ENCODE results near the gene CCDC194. TPM values are rescaled to one million over a fixed set of nuclear protein-coding genes. Genes with fewer than 3 reads are reported as not detected.
A peak's percentile ranks its signal among the peaks of the same experiment; 100 is the strongest.

CCDC194 gene
- total and polyA plus RNA-seq, 7 donors: 0.13 to 0.51 TPM; not detected in 5

DNA sequence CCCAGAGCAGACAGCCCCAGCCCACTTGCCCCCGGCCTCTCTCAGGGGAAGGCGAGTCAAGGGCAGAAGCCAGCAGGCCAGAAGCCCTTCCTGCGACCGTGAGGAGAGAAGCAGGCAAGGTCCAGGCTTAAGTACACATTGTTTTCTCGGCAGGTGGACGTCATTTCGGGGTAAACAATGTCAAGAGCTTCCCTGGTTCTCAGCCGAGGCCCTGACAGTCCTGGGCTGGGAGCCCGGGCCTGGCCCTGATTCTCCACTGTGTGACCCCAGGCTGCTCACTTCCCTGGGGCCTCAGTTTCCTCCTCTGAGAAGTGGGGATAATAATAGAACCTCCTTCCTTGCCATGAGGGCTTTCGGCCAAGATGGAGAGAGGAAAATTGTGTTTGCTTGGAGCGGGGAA lies 36.3 kb downstream of the CCDC194 start:
- H3K27ac ChIP-seq: peak overlapping the region; percentile 46
- no peaks in the 10 kb centered on the region for H3K27me3 ChIP-seq (ENCODE audit: insufficient read depth in 3 of 3, low read length in 2 of 3)

DNA sequence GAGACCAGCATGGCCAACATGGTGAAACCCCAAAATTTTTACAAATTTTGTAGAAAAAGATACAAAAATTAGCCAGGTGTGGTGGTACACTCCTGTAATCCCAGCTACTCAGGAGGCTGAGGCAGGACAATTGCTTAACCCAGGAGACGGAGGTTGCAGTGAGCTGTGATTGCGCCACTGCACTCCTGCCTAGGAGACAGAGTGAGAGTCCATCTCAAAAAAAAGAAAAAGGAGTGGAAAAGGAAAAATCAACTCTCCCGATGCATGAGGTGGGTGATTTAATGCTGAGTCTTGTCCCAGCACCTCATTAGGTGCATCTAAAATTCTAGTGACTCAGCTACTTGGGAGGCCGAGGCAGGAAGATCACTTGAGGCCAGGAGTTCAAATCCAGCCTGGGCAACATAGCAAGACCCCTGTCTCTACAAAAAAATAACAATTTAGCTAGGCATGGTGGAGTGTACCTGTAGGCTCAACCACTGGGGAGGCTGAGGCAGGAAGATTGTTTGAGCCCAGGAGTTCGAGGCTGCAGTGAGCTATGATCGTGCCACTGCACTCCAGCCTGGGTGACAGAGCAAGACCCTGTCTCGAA lies 36.8 kb downstream of the CCDC194 start:
- ATAC-seq (no peak), DNase-seq (no peak)
- Histone ChIP-seq H3K4me3 (no peak overlapping the region), H3K27ac (peak overlapping the region; percentile 46), H3K4me1 (no peaks in the 10 kb centered on the region), H3K36me3 (ENCODE audit: insufficient read depth in 1 of 2, low read depth in 1 of 2) (no peaks in the 10 kb centered on the region), H3K9me3 (no peaks in the 10 kb centered on the region), H3K27me3 (ENCODE audit: insufficient read depth in 3 of 3, low read length in 2 of 3) (no peaks in the 10 kb centered on the region)
- TF ChIP-seq, protein P1, sequence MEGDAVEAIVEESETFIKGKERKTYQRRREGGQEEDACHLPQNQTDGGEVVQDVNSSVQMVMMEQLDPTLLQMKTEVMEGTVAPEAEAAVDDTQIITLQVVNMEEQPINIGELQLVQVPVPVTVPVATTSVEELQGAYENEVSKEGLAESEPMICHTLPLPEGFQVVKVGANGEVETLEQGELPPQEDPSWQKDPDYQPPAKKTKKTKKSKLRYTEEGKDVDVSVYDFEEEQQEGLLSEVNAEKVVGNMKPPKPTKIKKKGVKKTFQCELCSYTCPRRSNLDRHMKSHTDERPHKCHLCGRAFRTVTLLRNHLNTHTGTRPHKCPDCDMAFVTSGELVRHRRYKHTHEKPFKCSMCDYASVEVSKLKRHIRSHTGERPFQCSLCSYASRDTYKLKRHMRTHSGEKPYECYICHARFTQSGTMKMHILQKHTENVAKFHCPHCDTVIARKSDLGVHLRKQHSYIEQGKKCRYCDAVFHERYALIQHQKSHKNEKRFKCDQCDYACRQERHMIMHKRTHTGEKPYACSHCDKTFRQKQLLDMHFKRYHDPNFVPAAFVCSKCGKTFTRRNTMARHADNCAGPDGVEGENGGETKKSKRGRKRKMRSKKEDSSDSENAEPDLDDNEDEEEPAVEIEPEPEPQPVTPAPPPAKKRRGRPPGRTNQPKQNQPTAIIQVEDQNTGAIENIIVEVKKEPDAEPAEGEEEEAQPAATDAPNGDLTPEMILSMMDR (IDR thresholded peaks at IDR 0.05): no peak
- intact Hi-C loops (cut with DNase I): no loop called here
- 80 to 87% (median 87%) methylated on average over 7 of the region's 7 CpGs for WGBS, 3 donors

More for the DNA sequence above, 36.3 kb downstream of the CCDC194 start:
- Histone ChIP-seq H3K36me3 (ENCODE audit: insufficient read depth in 1 of 2, low read depth in 1 of 2) (no peaks in the 10 kb centered on the region), H3K9me3 (no peaks in the 10 kb centered on the region), H3K4me3 (no peak overlapping the region), H3K4me1 (no peaks in the 10 kb centered on the region)
- 57 to 65% (median 57%) methylated on average over 10 to 11 of the region's 11 CpGs for WGBS, 3 donors
- intact Hi-C loops (cut with DNase I): no loop called here
- TF ChIP-seq, protein P1 (IDR thresholded peaks at IDR 0.05): no peak
- ATAC-seq (peak in 1 of 4 donors; percentile 42), DNase-seq (no peak)

DNA sequence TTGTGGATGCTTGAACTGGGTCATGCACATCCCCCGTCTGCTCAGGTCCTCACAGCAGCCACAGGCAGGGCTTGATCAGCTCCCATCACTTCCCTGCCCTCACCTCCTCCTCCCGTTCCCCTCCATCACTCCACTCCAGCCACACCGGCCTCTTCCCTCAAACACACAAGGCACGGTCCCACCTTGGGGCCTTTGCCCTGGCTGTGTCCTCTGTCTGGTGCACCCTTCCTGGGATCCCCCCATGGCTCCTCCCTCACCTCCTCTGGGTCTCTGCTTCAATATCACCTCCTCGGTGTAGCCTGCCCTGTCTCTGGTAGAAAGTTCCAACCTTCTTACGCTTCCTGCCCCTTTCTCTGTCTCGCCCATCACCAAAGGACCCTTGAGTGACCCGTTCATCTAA lies 40.6 kb downstream of the CCDC194 start:
- no peaks in the 10 kb centered on the region for H3K27me3 ChIP-seq (ENCODE audit: insufficient read depth in 3 of 3, low read length in 2 of 3)
- no peak for DNase-seq
- intact Hi-C loops (cut with DNase I): no loop called here
- 72 to 79% (median 75%) methylated on average over 8 of the region's 8 CpGs for WGBS, 3 donors
- H3K4me3 ChIP-seq: no peak overlapping the region
- TF ChIP-seq, protein P1 (IDR thresholded peaks at IDR 0.05): no peak
- H3K27ac ChIP-seq: no peak overlapping the region
- no peak for ATAC-seq
- H3K36me3 ChIP-seq (ENCODE audit: insufficient read depth in 1 of 2, low read depth in 1 of 2): no peaks in the 10 kb centered on the region
- H3K9me3 ChIP-seq: no peaks in the 10 kb centered on the region
- peaks cover 4% of the 10 kb centered on the region for H3K4me1 ChIP-seq

DNA sequence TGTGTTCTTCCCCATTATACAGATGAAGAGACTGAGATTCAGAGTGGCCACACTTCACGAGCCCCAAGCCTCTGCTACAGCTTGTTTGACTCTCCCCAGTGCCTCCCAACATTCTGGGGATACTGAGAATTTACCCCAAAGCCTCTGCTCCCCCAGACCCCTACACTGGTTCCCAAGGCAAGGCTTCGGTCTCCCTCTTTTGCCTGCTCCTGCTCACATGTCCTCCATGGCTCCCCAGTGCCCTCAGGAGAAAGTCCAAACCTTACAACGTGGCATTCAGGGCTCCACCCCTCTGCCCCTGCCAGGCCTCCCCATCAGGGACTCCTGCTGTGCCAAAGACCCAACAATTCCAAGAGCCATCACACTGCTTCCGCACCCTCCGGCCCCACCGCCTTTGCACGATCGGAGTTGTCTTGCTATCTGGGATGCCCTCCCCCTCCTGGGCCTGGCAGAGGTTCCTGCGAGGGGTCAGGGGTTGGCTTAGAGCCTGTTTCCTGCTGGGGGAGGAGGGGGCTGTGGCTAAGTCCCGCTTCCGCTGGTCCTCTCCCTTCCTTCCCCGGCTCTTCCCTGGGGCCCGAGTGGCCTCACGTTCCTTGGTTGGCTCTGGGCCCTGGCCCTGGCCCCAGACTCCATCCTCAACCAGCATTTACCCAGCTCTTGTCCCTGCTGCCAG lies 41.3 kb downstream of the CCDC194 start:
- no peak overlapping the region for H3K27ac ChIP-seq
- WGBS, 3 donors: 27 to 37% (median 30%) methylated on average over 11 to 14 of the region's 14 CpGs
- no peak for ATAC-seq

More for the DNA sequence above, 41.3 kb downstream of the CCDC194 start:
- TF ChIP-seq, protein P1 (IDR thresholded peaks at IDR 0.05): no peak
- DNase-seq: no peak
- intact Hi-C loops (cut with DNase I): no loop called here
- no peak overlapping the region for H3K4me3 ChIP-seq
- no peaks in the 10 kb centered on the region for H3K27me3 ChIP-seq (ENCODE audit: insufficient read depth in 3 of 3, low read length in 2 of 3)
- no peaks in the 10 kb centered on the region for H3K36me3 ChIP-seq (ENCODE audit: insufficient read depth in 1 of 2, low read depth in 1 of 2)
- H3K9me3 ChIP-seq: no peaks in the 10 kb centered on the region
- H3K4me1 ChIP-seq: peaks cover 11% of the 10 kb centered on the region
